GM12864 (cell line): ENCODE measurements around the gene SOD1.

ENCODE experiments used
- DNase-seq: peaks from one replicate; pipeline ENCODE4 v3.0.0-alpha.2; 2011; ENCODE audit warnings: low read depth
- H3K4me3 ChIP-seq: 2 replicates; pipeline ENCODE4 v1.5.1; 2011; ENCODE audit warnings: mild to moderate bottlenecking, low read depth, low read length, control low read depth
- TF ChIP-seq, protein P1 (sequence below): IDR thresholded peaks from 2 replicates; pipeline ENCODE4 v1.5.1; 2011; ENCODE audit warnings: low read depth, mild to moderate bottlenecking, moderate library complexity, low read length, control low read depth, inconsistent platforms; ENCODE audit errors: missing control alignments

The SOD1 gene

GRCh38 chr21:31683029-31683428 is 23.5 kb downstream of the SOD1 start:
- no peak for DNase-seq
- TF ChIP-seq, protein P1, sequence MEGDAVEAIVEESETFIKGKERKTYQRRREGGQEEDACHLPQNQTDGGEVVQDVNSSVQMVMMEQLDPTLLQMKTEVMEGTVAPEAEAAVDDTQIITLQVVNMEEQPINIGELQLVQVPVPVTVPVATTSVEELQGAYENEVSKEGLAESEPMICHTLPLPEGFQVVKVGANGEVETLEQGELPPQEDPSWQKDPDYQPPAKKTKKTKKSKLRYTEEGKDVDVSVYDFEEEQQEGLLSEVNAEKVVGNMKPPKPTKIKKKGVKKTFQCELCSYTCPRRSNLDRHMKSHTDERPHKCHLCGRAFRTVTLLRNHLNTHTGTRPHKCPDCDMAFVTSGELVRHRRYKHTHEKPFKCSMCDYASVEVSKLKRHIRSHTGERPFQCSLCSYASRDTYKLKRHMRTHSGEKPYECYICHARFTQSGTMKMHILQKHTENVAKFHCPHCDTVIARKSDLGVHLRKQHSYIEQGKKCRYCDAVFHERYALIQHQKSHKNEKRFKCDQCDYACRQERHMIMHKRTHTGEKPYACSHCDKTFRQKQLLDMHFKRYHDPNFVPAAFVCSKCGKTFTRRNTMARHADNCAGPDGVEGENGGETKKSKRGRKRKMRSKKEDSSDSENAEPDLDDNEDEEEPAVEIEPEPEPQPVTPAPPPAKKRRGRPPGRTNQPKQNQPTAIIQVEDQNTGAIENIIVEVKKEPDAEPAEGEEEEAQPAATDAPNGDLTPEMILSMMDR: no peak
- no peak overlapping the region for H3K4me3 ChIP-seq

DNA sequence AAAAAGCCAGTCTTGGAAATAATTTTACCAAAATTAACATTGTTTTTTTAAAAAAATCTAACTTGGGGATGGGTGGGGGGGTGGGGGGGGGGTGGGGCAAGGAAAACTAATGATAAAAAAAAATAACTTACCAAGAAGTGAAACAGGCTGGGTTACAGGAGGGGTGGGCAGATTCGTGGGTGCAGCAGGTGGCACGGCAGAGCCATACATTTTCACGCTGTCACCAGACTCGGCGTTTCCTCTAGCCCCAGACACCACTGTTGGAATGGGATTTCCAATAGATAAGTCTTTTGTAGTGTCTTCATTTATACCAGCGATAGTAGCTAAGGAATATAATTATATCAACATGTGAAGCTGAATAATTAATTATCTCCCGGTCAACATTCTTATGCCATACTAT is 25.4 kb downstream of the SOD1 start:
- no peak for DNase-seq
- TF ChIP-seq, protein P1: no peak

GRCh38 chr21:31686272-31686915 is 26.9 kb downstream of the SOD1 start:
- H3K4me3 ChIP-seq: no peak overlapping the region
- no peak for DNase-seq
- TF ChIP-seq, protein P1: no peak

More for the DNA sequence above, 25.4 kb downstream of the SOD1 start:
- no peak overlapping the region for H3K4me3 ChIP-seq

DNA sequence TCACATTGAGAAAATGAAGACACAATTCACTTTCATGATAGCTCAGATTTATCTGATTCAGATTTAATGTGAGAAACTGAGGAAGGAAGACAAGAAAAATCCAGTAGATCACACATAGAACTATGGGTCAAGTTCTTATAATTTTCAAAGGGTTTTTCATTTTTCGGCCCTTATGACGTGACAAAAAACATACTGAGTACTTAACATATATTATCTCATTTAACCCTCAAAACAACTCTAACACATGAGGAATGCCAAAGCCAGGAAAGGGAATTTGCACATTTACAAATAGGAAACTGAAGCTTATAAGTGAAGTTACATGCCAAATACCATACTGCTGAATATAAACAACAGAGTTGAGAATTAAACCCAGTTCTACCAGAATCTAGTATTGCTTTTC is 27.6 kb downstream of the SOD1 start:
- no peak for DNase-seq
- TF ChIP-seq, protein P1: no peak
- no peak overlapping the region for H3K4me3 ChIP-seq

GRCh38 chr21:31688603-31689368 is 29.3 kb downstream of the SOD1 start:
- TF ChIP-seq, protein P1: no peak
- no peak overlapping the region for H3K4me3 ChIP-seq
- DNase-seq: no peak

DNA sequence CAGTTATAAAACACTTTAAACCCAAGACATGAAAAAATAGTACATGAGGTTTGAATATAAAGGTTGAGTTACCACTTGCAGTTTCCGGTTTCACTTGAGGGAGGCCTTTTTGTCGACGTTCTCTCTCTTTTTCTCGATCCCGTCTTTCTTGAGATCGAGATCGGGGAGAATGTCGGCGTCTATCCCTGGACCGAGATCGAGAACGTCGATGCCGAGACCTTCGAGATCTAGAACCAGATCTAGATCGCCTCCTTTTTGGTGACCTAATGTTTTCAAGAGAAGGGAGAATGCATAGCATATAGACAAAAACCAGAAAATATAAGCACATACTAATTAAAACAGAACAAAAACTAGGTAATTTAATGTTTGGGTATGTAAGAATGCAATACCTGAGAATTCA is 33.7 kb downstream of the SOD1 start:
- TF ChIP-seq, protein P1: no peak
- DNase-seq: no peak
- H3K4me3 ChIP-seq: no peak overlapping the region

DNA sequence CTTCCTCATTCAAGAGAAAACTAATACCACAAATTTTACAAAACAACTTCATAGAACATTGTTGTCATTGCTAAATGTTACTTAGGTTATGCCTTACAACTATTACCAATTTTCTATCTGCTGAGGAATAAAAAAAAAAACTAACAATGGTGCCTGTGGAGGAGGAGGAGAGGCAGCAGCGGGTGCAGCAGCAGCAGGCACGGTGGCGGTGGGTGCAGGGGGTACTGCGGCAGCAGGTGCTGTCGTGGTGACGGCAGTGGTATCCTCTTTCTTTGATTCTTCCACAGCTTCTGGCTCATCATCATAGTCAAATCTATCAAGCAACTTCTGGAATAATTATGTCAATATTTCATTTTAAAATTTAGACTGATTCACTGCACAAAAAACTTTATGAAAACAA is 36.9 kb downstream of the SOD1 start:
- no peak overlapping the region for H3K4me3 ChIP-seq
- TF ChIP-seq, protein P1: no peak
- no peak for DNase-seq
